Parathyroid adenoma (tissue), 2 donors: ENCODE measurements around the gene DACH1.

Source experiments
- H2AFZ ChIP-seq: fragments of 300-600 bp; sonication (generic); one replicate; pipeline ENCODE4 v1.7.0; 2017; ENCODE audit warnings: antibody characterized with exemption, mild to moderate bottlenecking
- H3K27ac ChIP-seq: fragments of 300-600 bp; sonication (generic); one replicate; pipeline ENCODE4 v1.7.0; 2017
- H3K27me3 ChIP-seq: fragments of 300-600 bp; sonication (generic); one replicate; pipeline ENCODE4 v1.7.0; 2017; ENCODE audit warnings: low read length; ENCODE audit not compliant: control insufficient read depth, insufficient read depth
- H3K36me3 ChIP-seq: fragments of 300-600 bp; sonication (generic); one replicate; pipeline ENCODE4 v1.7.0; 2017; ENCODE audit warnings: low read length; ENCODE audit not compliant: control insufficient read depth, insufficient read depth
- H3K4me1 ChIP-seq: fragments of 300-600 bp; sonication (generic); one replicate; pipeline ENCODE4 v1.7.0; 2017; ENCODE audit warnings: control low read depth
- H3K4me2 ChIP-seq: fragments of 300-600 bp; sonication (generic); one replicate; pipeline ENCODE4 v1.7.0; 2017; ENCODE audit warnings: low read length
- H3K4me3 ChIP-seq: fragments of 300-600 bp; sonication (generic); one replicate; pipeline ENCODE4 v1.7.0; 2017; ENCODE audit warnings: low read depth, low read length
- H3K79me2 ChIP-seq: fragments of 300-600 bp; sonication (generic); one replicate; pipeline ENCODE4 v1.7.0; 2017; ENCODE audit warnings: control low read depth
- H3K9ac ChIP-seq: fragments of 300-600 bp; sonication (generic); one replicate; pipeline ENCODE4 v1.7.0; 2017; ENCODE audit warnings: mild to moderate bottlenecking
- H3K9me3 ChIP-seq: fragments of 300-600 bp; sonication (generic); one replicate; pipeline ENCODE4 v1.7.0; 2017; ENCODE audit warnings: low read length; ENCODE audit not compliant: control insufficient read depth
- CTCF ChIP-seq: fragments of 300-600 bp; sonication (generic); IDR thresholded peaks from one replicate; pipeline ENCODE4 v1.7.0; 2017; ENCODE audit warnings: antibody characterized with exemption, mild to moderate bottlenecking
- donor health status: primary hyperparathyroidism.

DACH1 gene

GRCh38 chr13:71577127-71577526 lies 289.9 kb downstream of the DACH1 start:
- H2AFZ ChIP-seq, result no peak overlapping the region
- no peak overlapping the region for H3K4me3 ChIP-seq
- H3K9ac ChIP-seq, result no peak overlapping the region
- H3K4me1 ChIP-seq, result no peaks in the 10 kb centered on the region
- H3K9me3 ChIP-seq, result no peaks in the 10 kb centered on the region
- no peak overlapping the region for H3K27ac ChIP-seq
- no peaks in the 10 kb centered on the region for H3K36me3 ChIP-seq
- no peaks in the 10 kb centered on the region for H3K27me3 ChIP-seq
- no peaks in the 10 kb centered on the region for H3K79me2 ChIP-seq
- H3K4me2 ChIP-seq, result no peak overlapping the region
- TF ChIP-seq CTCF, result no peak

- Histone ChIP-seq H3K27me3 (no peaks in the 10 kb centered on the region), H3K4me1 (no peaks in the 10 kb centered on the region), H2AFZ (no peak overlapping the region), H3K4me3 (no peak overlapping the region), H3K79me2 (no peaks in the 10 kb centered on the region), H3K27ac (no peak overlapping the region), H3K4me2 (no peak overlapping the region), H3K9me3 (no peaks in the 10 kb centered on the region), H3K36me3 (no peaks in the 10 kb centered on the region), H3K9ac (no peak overlapping the region)
- no peak for TF ChIP-seq CTCF
Measured at GRCh38 chr13:71576571-71576970, 290.4 kb downstream of the DACH1 start.

GRCh38 chr13:71546881-71547280 lies 320.1 kb downstream of the DACH1 start:
- Histone ChIP-seq H3K4me2 (no peak overlapping the region), H3K36me3 (no peaks in the 10 kb centered on the region), H3K9me3 (no peaks in the 10 kb centered on the region), H3K4me3 (no peak overlapping the region), H3K4me1 (no peaks in the 10 kb centered on the region), H3K27ac (no peak overlapping the region), H2AFZ (no peak overlapping the region), H3K9ac (no peak overlapping the region), H3K79me2 (no peaks in the 10 kb centered on the region), H3K27me3 (no peaks in the 10 kb centered on the region)
- no peak for TF ChIP-seq CTCF

- Histone ChIP-seq H3K4me1 (no peaks in the 10 kb centered on the region), H3K36me3 (no peaks in the 10 kb centered on the region), H3K79me2 (no peaks in the 10 kb centered on the region), H2AFZ (no peak overlapping the region), H3K27ac (no peak overlapping the region), H3K9me3 (no peaks in the 10 kb centered on the region), H3K4me2 (no peak overlapping the region), H3K4me3 (no peak overlapping the region), H3K9ac (no peak overlapping the region), H3K27me3 (no peaks in the 10 kb centered on the region)
- TF ChIP-seq CTCF, result no peak
Measured at GRCh38 chr13:71540098-71540497, 326.9 kb downstream of the DACH1 start.

- no peaks in the 10 kb centered on the region for H3K79me2 ChIP-seq
- H3K27me3 ChIP-seq, result no peaks in the 10 kb centered on the region
Measured at GRCh38 chr13:71536201-71536600, 330.8 kb downstream of the DACH1 start.

More at GRCh38 chr13:71536201-71536600, 330.8 kb downstream of the DACH1 start:
- H3K9ac ChIP-seq, result no peak overlapping the region
- H2AFZ ChIP-seq, result no peak overlapping the region
- H3K4me1 ChIP-seq, result no peaks in the 10 kb centered on the region
- no peak for TF ChIP-seq CTCF
- H3K4me2 ChIP-seq, result no peak overlapping the region
- no peaks in the 10 kb centered on the region for H3K36me3 ChIP-seq
- no peak overlapping the region for H3K27ac ChIP-seq
- H3K4me3 ChIP-seq, result no peak overlapping the region
- no peaks in the 10 kb centered on the region for H3K9me3 ChIP-seq
